Body of pancreas (tissue), 4 donors: Measurements from ENCODE around the gene MLPH. TPM values are rescaled to one million over a fixed set of nuclear protein-coding genes. Genes with fewer than 3 reads are reported as not detected.

ENCODE experiments used
- ATAC-seq: fragments of 150-250 bp; one replicate; pipeline ENCODE4 v1.9.1; 2016
- DNase-seq, 4 donors: peaks; one replicate each; pipeline ENCODE4 v3.0.0-alpha.2; 2019
- H3K27ac ChIP-seq, 4 donors: fragments of 200-600 bp; sonication (generic); 1 replicate in 3 of 4; 2 replicates in 1 of 4; pipeline versions ENCODE4 v1.5.1 to v1.6.1; 2016 to 2019; ENCODE audit warnings: mild to moderate bottlenecking in 1 of 4, mixed read lengths in 1 of 4, moderate library complexity in 1 of 4
- H3K27me3 ChIP-seq, 2 donors: fragments of 200-600 bp; sonication (generic); one replicate each; pipeline ENCODE4 v1.6.0; 2016; ENCODE audit warnings: mild to moderate bottlenecking in 1 of 2
- H3K36me3 ChIP-seq, 2 donors: fragments of 200-600 bp; sonication (generic); replicated peaks in 1 of 2; 2 replicates each; pipeline ENCODE4 v1.5.1; 2016; ENCODE audit warnings: low read depth in 2 of 2; ENCODE audit not compliant: insufficient read depth in 1 of 2
- H3K4me1 ChIP-seq: fragments of 200-600 bp; sonication (generic); one replicate; pipeline ENCODE4 v1.6.0; 2016
- H3K4me3 ChIP-seq, 2 donors: fragments of 200-600 bp; sonication (generic); 1 replicate in 1 of 2; 2 replicates in 1 of 2; pipeline ENCODE4 v1.5.1; 2016 to 2019
- H3K9me3 ChIP-seq, 3 donors: fragments of 200-600 bp; sonication (generic); 1 replicate in 2 of 3; 2 replicates in 1 of 3; pipeline ENCODE4 v1.5.1; 2016
- POLR2A ChIP-seq, 3 donors: fragments of 450-650 bp; IDR thresholded peaks; one replicate each; pipeline ENCODE4 v1.6.1; 2016; ENCODE audit warnings: antibody characterized with exemption in 3 of 3, mild to moderate bottlenecking in 2 of 3
- WGBS, 2 donors: methylation state at CpG; one replicate each; pipeline ENCODE4 v1.1.5; 2017; 5-methylcytosine and 5-hydroxymethylcytosine counted together
- intact Hi-C: fragments of 100-400 bp; cut with DNase I; formaldehyde crosslinking; loops from one replicate; pipeline ENCODE4 v1.15.1; 2023
- total RNA-seq, 2 donors: library from RNA; depleted of rRNA; stranded (reverse); fragments of >200 nt; gene quantifications; one replicate each; pipeline ENCODE4 v1.1.0, GENCODE V29; 2016
- TF ChIP-seq, protein P1 (sequence below), 7 experiments: fragments of 450-650 bp in 4 of 7; fragments of 200-600 bp in 3 of 7; sonication (generic) in 3 of 7; IDR thresholded peaks; one replicate each; pipeline ENCODE4 v1.5.1; 2016 to 2019; ENCODE audit warnings: antibody characterized with exemption in 7 of 7

The MLPH gene
- total RNA-seq, 2 donors from 2014 or later = 30.3 to 64.3 TPM

DNA sequence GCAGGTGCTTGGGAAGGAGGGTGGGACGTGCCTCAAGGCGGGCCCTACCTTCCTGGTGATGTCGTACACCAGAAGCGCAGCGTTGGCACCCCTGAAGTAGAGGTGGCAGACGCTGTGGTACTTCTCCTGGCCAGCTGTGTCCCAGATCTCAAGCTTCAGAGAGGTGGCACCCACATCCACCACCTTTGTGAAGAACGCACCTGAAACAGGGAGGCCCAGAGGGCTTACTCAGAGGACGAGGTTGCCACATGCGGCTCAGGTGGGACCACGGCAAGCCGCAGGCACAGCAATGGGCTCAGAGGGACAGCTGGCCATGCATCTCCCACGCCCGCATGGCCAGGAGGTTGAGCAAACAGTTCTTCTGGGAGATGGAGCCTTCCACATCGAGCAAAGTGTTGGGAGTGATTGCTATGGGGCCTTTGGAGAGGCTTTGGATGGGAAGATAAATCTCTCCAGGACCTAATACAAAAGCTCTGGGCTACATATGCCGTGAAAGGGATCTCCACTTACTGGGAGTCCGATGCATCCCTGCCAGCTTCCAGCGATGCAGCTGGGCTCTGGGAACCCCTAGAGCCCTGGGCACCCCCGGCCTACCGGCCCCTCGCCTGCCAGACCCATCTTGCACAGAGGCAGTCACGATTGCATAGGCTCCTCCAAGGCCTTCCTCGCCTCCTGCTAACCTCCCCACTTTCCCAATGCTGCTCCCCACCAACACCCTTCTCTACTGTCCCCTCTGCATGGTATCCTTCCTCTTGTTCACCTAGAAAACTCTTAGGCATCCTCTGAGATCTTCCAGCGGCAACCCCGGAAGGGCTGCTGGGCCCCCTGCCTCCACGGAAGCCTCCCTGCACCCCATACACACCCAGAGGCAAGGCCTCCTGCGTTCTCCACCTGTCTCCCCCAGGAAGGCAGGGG lies 91.2 kb downstream of the MLPH start:
- TF ChIP-seq POLR2A (IDR thresholded peaks at IDR 0.05) = no peak
- TF ChIP-seq, protein P1, sequence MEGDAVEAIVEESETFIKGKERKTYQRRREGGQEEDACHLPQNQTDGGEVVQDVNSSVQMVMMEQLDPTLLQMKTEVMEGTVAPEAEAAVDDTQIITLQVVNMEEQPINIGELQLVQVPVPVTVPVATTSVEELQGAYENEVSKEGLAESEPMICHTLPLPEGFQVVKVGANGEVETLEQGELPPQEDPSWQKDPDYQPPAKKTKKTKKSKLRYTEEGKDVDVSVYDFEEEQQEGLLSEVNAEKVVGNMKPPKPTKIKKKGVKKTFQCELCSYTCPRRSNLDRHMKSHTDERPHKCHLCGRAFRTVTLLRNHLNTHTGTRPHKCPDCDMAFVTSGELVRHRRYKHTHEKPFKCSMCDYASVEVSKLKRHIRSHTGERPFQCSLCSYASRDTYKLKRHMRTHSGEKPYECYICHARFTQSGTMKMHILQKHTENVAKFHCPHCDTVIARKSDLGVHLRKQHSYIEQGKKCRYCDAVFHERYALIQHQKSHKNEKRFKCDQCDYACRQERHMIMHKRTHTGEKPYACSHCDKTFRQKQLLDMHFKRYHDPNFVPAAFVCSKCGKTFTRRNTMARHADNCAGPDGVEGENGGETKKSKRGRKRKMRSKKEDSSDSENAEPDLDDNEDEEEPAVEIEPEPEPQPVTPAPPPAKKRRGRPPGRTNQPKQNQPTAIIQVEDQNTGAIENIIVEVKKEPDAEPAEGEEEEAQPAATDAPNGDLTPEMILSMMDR (IDR thresholded peaks at IDR 0.05) = no peak
- ATAC-seq (no peak), DNase-seq (no peak)
- intact Hi-C loops = no loop called here
- H3K9me3 ChIP-seq = no peaks in the 10 kb centered on the region
- H3K36me3 ChIP-seq = no peaks in the 10 kb centered on the region
- H3K27me3 ChIP-seq = no peaks in the 10 kb centered on the region
- H3K27ac ChIP-seq = no peak overlapping the region
- peaks cover 18% of the 10 kb centered on the region for H3K4me1 ChIP-seq
- WGBS, 2 donors = 90 to 93% methylated on average over 26 of the region's 26 CpGs
- H3K4me3 ChIP-seq = no peak overlapping the region

DNA sequence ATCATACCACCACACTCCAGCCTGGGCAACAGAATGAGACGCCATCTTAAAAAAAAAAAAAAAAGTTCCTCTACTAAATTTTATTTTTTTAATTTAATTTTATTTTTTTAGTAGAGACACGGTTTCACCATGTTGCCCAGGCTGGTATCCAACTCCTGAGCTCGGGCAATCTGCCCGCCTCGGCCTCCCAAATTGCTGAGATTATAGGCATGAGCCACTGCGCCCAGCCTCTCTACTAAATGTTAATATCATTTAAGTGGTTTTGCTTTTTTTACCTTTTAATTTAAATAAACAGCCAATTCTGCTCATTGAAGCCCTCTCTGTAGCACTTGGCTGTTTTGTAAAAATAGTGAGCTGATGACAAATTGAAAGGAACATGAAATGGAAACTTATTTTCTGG lies 94.3 kb downstream of the MLPH start:
- Histone ChIP-seq H3K27ac (peak overlapping the region; percentile 63 to 80 (median 74)), H3K4me1 (peaks cover 22% of the 10 kb centered on the region), H3K27me3 (no peaks in the 10 kb centered on the region), H3K36me3 (no peaks in the 10 kb centered on the region), H3K9me3 (no peaks in the 10 kb centered on the region), H3K4me3 (no peak overlapping the region)
- ATAC-seq (no peak), DNase-seq (no peak)
- no peak for TF ChIP-seq POLR2A (IDR thresholded peaks at IDR 0.05)
- TF ChIP-seq, protein P1 (IDR thresholded peaks at IDR 0.05) = no peak
- 90 to 91% methylated on average over 6 of the region's 6 CpGs for WGBS, 2 donors
- intact Hi-C loops = loop anchor here (10.0 kb wide), 1 partner anchor 163 kb away; no protein-coding TSS in a partner anchor

DNA sequence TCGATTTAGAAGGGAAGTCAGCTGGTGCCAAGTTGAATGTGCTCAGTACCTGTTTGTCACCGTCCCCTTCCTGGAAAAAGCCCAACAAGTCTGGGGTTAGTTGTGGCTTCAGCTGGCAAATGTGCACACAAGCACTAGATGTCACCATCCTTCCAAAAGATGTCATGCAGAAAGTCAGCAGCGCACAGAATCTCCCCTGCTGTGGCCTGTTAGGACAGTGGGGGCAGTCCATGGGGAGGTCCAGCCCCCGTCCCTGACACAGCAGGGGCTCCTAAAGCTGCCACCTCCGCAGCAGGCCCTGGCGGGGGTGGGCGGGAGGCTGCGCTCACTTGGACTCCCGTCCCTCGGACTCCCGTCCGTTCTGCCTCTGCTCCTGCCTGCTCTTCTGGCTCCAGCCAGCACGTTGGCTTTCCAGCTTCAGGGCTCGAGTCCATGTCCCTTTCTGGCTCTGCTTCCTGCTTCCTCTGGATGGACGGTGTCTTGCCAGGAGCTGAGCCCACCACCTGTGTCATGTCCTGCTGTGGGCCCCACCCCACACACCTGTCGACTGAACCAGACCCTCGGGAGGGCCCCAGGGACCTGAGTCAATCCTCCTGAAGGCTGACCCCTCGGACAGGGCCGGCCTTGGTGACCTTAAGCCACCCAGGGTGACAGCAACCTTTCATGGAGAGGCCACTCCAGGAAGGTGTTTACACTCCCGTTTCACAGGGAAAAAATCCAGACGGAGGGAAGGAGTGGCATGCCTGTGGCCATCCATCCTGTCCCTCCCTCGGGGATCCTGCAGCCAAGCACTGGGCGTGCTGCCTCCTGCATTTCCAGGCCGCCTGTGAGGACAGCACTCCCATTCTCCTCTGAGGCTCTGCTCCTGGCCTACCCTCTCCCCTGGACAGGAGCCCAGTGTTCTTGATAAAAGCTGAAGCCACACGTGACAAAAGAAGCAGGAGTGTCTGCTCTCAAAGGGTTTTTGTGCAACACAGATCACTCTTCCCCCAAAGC lies 95.0 kb downstream of the MLPH start:
- no peaks in the 10 kb centered on the region for H3K9me3 ChIP-seq
- intact Hi-C loops = loop anchor here (10.0 kb wide), 1 partner anchor 163 kb away; no protein-coding TSS in a partner anchor
- H3K27me3 ChIP-seq = no peaks in the 10 kb centered on the region
- H3K27ac ChIP-seq = peak overlapping the region; percentile 63 to 80 (median 74)
- ATAC-seq (peak; percentile 81), DNase-seq (peak; percentile 49 to 80 (median 75))
- H3K4me1 ChIP-seq = peaks cover 29% of the 10 kb centered on the region
- no peak overlapping the region for H3K4me3 ChIP-seq
- peak in 2 of 3 donors; percentile 10 to 37 for TF ChIP-seq POLR2A (IDR thresholded peaks at IDR 0.05)
- TF ChIP-seq, protein P1 (IDR thresholded peaks at IDR 0.05) = peak in 5 of 7 experiments; percentile 19 to 39 (median 34)
- no peaks in the 10 kb centered on the region for H3K36me3 ChIP-seq
- WGBS, 2 donors = 28 to 50% methylated on average over 13 to 25 of the region's 25 CpGs

DNA sequence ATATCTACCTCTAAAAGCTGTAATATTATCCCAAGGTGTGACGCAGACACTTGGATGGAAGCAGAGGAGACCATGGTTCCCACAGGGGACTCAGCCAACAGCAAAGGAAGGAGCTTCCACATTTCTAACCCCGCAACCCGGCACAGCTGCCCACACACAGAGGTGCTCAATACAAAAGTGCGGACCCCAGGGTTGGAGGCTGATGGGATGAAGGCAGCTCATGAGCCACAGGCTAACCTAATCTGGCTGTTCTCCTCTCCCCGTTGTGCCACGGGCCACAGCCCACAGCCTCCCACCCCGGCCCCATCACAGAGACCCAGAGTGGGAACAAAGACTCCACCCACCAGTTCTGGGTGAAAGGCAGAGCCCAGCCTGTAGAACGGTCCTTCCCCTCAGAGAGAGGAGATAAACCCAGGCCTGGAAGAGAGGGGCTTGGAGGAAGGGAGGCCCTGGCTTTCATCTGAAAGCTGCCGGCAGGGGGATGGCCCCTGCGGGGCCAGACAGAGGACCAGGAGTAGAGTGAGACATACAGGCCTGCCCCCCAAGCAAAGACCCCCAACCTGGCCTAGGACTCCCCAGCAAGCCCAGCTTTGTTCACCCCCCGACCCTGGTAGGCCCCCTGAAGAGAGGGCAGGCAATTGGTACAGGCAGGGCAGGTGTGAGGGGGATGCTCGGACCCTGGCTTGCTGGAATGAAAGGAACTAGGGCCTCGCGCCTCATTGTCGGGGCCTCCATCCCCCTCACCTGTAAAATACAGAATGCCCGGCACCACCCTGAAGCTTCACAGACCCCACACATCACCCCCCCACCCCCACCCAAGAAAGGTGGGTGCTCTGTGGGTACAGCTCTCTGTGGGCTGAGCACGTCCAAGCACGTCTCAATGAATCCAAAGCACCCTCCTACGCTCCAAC lies 96.6 kb downstream of the MLPH start:
- 88 to 93% methylated on average over 9 to 19 of the region's 19 CpGs for WGBS, 2 donors
- H3K4me1 ChIP-seq = peaks cover 44% of the 10 kb centered on the region
- no peak overlapping the region for H3K4me3 ChIP-seq
- no peaks in the 10 kb centered on the region for H3K36me3 ChIP-seq
- no peak for DNase-seq
- H3K27ac ChIP-seq = peak overlapping the region in 2 of 4 donors; percentile 7 to 80
- H3K27me3 ChIP-seq = no peaks in the 10 kb centered on the region
- no peaks in the 10 kb centered on the region for H3K9me3 ChIP-seq
- ATAC-seq = no peak
- intact Hi-C loops = loop anchor here (10.0 kb wide), 1 partner anchor 161 kb away; no protein-coding TSS in a partner anchor
- TF ChIP-seq POLR2A (IDR thresholded peaks at IDR 0.05) = no peak
- TF ChIP-seq, protein P1 (IDR thresholded peaks at IDR 0.05) = no peak
